ENCODE measurements around the gene ZNF503.
A peak's percentile ranks its signal among the peaks of the same experiment; 100 is the strongest.

Gene ZNF503

GRCh38 chr10:75406462-75407223 is 5.1 kb upstream of the ZNF503 start:
- no peak for DNase-seq

- no peak for DNase-seq
These were observed 4.3 kb upstream of the ZNF503 start for GRCh38 chr10:75405598-75406461.

- no peak for DNase-seq
These were observed 3.4 kb upstream of the ZNF503 start for GRCh38 chr10:75404815-75405597.

- DNase-seq: no peak
These were observed 2.6 kb upstream of the ZNF503 start for GRCh38 chr10:75403939-75404814.

- DNase-seq: peak in 1 of 2 donors; percentile 15
These were observed 1.8 kb upstream of the ZNF503 start for GRCh38 chr10:75403144-75403938.

- DNase-seq: no peak
These were observed 1.1 kb upstream of the ZNF503 start for GRCh38 chr10:75402486-75403143.

GRCh38 chr10:75400771-75401568 is 594 bp downstream of the ZNF503 start:
- no peak for DNase-seq

GRCh38 chr10:75400163-75400770 is 1.3 kb downstream of the ZNF503 start:
- peak in 1 of 2 donors; percentile 44 for DNase-seq

GRCh38 chr10:75399461-75400162 is 2.0 kb downstream of the ZNF503 start:
- peak; percentile 41 to 65 for DNase-seq

GRCh38 chr10:75398692-75399460 is 2.7 kb downstream of the ZNF503 start:
- DNase-seq: no peak

- DNase-seq: no peak
These were observed 3.3 kb downstream of the ZNF503 start for GRCh38 chr10:75398200-75398691.

GRCh38 chr10:75397496-75398199 is 3.9 kb downstream of the ZNF503 start:
- DNase-seq: no peak

- DNase-seq: no peak
These were observed 4.7 kb downstream of the ZNF503 start for GRCh38 chr10:75396631-75397495.

- DNase-seq: no peak
These were observed 5.5 kb downstream of the ZNF503 start for GRCh38 chr10:75395932-75396630.
